EL (cell line): ENCODE results near the gene CCNA2.

Experiments
- DNase-seq: peaks from one replicate; pipeline ENCODE4 v3.0.0-alpha.2; 2016

Gene CCNA2

GRCh38 chr4:121800961-121801714 lies 22.5 kb downstream of the CCNA2 start, which contains the start of gene EXOSC9:
TSS of gene EXOSC9 (plus strand) at chr4:121801323. CDS start at chr4:121801425, 102 bp downstream.
- peak; percentile 93 for DNase-seq

DNA sequence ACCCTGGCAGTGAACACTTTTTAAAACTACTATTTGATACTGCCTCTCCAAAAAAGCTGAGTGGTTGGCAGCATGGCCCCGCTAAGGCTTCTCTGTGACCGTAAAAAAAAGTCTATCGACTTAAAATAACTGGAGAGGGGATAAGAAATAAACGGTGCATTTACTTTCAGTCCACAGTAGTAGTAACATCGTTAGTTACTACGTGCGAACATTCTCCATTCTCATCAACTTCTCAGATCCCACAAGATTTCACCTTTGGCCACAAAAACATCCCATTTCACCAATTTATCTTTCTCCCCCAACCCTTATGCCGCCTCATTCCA lies 23.1 kb downstream of the CCNA2 start:
- no peak for DNase-seq

- DNase-seq: no peak
Measured at GRCh38 chr4:121799867-121800501, 23.7 kb downstream of the CCNA2 start.

DNA sequence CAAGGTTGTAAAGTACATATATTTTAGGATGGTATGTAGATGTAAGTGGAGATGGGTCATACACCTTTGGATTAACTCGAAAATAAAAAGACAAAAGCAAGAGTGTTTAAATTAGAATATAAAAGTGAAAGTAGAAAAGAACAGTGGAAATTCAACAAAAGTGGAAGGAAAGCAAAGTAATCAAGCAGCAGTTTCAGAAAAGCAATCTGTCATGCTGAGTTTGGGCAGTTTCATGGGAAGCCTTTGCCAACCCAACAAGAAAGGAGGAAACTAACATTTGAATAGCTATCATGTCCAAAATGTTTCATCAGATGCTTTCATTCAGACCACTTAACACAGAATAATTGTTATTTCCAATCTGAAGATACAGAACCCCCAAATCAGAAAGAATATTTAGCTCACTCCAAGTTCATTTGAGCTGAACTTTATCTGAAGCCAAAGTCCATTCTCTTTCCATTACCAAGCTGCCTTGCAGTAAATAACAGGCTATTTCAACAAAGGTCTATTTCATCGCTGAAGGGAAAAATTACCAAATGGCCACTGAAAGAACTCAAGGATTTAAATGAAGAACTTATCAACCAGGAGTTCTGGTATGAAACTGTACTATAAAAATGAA lies 24.4 kb downstream of the CCNA2 start:
- DNase-seq: no peak

DNA sequence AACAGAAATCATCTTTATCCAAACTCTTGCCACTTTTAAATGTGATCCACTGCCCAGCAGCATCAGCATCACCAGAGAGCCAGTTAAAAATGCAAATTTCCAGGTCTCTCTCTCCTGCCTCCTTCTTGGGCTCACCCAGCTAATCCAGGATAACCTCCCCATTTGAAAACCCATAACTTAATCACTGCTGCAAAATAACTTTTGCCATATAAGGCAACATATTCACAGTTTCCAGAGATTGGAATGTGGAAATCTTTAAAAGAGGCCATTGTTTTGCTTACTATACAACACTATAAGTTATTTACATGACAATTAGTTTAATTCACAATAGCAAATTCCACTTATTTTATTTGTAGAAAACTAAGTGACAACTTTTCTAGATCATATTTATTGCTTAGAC lies 27.4 kb downstream of the CCNA2 start:
- no peak for DNase-seq

DNA sequence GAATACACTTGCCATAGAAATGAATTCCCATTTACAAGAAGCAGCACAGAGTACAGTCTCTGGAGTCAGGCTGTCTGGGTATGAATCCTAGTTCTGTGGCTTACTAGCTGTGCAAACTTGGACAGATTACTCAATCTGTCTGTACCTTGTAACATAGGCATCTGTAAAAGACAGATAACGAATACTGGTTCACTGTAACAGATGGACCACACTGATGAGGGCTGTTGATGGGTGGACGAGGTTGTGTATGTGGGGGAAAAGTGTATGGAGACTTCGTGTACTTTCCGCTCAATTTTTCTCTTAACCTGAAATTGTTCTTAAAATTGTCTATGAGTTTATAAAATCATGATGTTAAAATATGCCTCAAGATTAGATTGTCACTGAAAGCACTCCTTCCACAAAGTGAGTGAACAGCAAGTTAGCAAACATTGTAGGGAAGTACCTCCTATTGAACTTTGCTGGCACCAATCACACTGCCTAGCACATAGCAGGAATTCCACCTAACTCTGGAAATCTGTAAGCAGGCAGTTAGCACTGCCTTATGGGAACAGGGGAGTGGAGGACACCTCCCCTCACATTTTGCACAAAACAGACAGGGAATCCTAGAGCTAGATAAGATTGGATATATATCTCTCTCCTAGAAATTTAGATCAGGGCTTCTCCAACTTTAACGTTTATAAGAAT lies 29.0 kb downstream of the CCNA2 start:
- no peak for DNase-seq

GRCh38 chr4:121792966-121793365 lies 30.7 kb downstream of the CCNA2 start:
- DNase-seq: no peak

GRCh38 chr4:121791481-121791880 lies 32.2 kb downstream of the CCNA2 start:
- peak; percentile 87 for DNase-seq

DNA sequence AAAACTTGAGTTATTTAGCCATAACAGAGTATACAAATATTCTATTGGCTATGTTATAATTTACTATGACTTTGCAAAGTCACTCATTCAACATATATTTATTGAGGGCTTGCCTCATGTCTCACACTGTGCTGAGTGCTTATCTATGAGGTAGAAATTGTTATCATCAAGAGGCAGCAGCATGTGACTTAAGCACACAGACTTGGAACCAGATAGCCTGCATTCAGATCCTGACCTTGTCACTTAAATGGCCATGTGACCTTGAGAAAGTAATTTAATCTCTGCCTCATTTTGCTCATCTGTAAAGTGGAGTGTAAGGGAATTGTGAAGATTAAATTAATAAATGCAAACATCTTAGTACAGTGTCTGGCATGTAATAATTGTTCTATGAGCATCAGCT lies 32.7 kb downstream of the CCNA2 start:
- peak; percentile 9 for DNase-seq

- peak; percentile 81 for DNase-seq
Measured at GRCh38 chr4:121789960-121790829, 33.5 kb downstream of the CCNA2 start.

DNA sequence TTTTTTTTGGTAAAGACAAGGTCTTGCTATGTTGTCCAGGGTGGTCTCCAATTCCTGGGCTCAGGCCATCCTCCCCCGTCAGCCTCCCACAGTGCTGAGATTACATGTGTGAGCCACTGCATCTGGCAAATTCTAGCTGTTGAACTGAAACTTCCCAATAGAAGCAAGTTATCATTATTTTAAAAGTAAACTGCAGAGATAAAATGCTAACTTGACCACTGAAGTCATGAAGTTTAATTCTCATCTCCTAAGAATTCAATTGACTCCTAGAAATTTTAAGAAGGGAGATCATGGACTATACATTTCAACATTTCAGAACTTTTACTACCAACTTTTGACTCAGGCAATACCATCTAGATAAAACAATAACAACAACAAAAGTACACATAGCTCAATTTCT lies 34.2 kb downstream of the CCNA2 start:
- DNase-seq: peak; percentile 18

- DNase-seq: no peak
Measured at GRCh38 chr4:121788896-121789295, 34.8 kb downstream of the CCNA2 start.

GRCh38 chr4:121786221-121786620 lies 37.5 kb downstream of the CCNA2 start:
- no peak for DNase-seq

DNA sequence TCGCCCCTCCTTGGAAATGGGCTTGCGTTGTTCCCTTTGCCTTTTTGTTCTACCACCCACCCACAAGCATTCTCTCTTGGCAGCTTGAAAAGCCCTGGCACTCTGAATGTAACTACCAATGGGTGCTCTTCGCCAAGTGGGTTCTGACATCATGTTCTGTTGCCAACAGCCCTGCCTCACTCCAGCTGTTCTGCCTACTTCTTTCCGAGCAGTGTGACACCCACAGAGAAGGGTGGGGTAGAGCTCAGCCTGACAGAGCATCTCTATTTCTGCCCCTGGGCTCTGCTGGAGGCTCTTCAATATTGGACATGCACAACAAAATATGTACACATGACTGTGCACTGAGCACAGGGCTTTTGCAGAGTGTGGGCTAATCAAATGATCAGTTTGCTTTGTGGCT lies 38.2 kb downstream of the CCNA2 start:
- DNase-seq: peak; percentile 58

- peak; percentile 97 for DNase-seq
Measured at GRCh38 chr4:121784975-121785374, 38.7 kb downstream of the CCNA2 start.

- DNase-seq: peak; percentile 60
Measured at GRCh38 chr4:121784401-121784800, 39.3 kb downstream of the CCNA2 start.

DNA sequence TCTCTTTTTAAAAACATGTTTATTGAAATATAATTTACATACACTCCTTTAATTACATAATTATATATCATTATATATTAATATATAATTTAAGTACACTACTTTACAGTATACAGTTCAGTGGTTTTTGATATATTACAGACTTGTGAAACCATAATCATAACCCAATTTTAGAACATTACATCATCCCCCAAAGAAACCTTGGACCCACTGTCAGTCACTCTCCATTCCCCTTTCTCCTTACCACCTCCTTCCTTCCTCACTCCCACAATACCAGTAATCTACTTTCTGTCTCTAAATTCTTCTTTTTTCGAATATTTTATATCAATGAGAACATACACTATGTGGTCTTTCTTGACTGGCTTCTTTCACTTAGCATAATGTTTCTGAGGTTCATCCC lies 40.5 kb downstream of the CCNA2 start:
- no peak for DNase-seq

DNA sequence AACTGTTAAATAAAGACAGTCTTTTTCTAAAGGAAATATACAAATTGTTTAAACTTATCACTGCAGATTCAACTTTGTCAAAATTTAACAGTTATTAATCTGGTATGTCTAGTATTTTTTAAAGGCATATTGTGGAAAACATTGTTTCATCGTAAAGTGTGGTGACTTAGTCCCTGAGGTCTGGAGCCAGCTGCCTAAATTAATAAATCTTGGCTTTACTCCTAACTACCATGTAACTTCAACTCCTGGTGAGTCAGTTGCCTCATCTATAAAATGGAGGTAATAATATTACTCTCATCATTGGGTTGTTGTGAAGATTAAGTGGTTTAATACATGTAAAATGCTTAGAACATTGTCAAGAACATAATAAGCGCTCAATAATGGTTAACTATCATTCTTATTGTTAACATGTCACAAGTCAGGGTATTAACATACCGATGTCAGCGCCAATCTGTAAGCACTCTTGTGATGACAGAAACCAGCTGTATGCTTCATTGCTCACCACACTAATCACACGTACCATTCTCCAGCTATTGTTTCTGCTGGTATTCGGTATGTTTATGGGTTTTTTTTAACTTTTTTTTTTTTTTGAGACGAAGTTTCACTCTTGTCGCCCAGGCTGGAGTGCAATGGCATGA lies 44.6 kb downstream of the CCNA2 start:
- no peak for DNase-seq

DNA sequence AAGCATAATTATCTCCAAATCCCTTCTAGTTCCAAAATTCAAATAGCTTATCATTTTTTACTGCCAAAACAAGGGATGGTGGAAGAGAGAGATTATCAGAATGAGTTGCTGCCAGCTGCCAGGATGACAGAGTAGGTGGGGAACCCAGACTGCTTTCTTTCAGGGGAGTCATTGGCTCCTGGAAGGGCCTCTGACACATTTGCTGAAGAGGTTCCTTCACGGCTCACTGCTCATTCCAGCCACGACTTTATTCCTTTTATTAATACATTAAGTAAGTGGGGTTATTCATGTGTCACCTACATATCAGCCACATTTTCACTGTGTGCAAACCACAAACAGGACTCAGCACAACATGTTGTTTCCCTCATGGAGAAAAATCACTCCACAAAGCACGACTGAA lies 46.1 kb downstream of the CCNA2 start:
- no peak for DNase-seq

GRCh38 chr4:121776610-121777401 lies 46.9 kb downstream of the CCNA2 start:
- DNase-seq: no peak

GRCh38 chr4:121773883-121774282 lies 49.8 kb downstream of the CCNA2 start:
- no peak for DNase-seq
